ENCODE results near the gene RANBP6.

Gene RANBP6

DNA sequence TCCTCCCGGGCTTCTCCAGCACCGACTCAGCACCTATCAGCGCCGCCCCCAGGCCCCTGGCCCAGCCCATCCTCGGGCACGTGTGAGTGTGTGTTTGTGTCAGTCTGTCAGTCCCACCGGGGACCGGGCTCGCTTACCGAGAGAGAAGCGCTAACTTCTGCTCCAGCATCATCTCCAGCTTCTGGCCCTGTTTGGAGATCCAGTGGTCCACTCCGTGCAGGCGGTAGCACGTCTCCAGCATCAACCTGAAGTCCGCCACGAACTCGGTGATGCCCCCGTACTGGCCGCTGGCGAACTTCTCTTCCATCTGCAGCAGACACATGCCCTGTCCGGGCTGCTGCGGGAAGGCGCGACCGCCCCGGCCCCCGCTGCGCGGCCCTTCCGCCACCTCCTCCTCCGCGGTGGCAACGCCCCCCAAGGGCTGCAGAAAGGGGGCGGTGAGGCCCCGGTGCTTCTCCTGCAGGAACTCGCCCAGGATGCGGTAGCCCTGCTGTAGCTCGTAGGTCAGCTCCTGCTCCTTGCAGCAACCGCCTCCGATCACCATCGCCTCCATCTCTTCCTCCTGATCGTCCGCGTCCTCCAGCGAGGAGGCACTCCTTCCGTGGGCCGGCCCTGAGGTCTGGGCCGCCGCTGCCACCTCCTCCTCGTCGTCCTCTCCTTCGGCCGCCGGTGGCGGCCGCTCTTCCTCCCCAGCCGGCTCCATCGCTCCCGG lies 8.2 kb downstream of the RANBP6 start:
- DNase-seq (ENCODE audit: low read depth): peak; percentile 93

- no peak for DNase-seq (ENCODE audit: low read depth)
Measured at GRCh38 chr9:6006749-6007057, 8.7 kb downstream of the RANBP6 start.

GRCh38 chr9:6000955-6001354 lies 14.5 kb downstream of the RANBP6 start:
- DNase-seq (ENCODE audit: low read depth): no peak

GRCh38 chr9:5999443-6000101 lies 15.9 kb downstream of the RANBP6 start:
- no peak for DNase-seq (ENCODE audit: low read depth)

DNA sequence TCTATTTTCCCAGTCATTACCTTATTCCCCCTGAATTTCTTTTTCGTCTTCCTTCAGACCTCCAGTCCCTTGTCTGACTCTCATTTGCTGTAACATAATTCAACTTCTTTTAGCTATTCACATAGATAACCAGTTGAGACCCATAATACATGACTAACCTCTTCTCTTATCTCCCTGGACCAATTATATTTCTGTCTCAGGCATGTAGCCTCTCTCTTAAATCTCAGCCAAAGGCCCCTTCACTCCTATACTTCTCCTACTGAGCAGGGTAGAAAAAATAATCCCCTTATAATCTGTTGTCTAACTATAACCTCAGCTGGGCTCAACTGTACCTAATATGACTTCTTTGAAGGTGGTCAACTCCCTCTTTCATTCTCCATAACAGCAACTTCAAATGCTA lies 20.9 kb downstream of the RANBP6 start:
- DNase-seq (ENCODE audit: low read depth): no peak

DNA sequence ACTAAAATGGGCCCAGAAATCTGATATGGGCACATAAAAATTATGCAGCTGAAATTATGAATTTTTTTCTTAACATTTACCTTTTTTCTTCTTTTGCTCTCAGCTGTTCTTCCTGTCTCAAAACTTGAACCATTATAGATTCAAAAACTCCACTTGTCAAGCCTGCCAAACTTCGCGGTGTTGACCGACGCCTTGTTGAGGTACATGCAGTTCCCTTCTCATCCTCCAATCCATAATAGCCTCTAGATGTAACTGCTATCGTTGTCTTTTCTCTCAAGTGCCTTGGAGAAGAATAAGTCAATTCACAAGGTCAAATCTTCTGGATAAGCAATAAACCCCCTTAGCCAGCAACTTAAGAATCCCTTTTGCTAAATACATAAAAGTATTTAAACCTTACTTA lies 27.2 kb downstream of the RANBP6 start:
- no peak for DNase-seq (ENCODE audit: low read depth)

- DNase-seq (ENCODE audit: low read depth): no peak
Measured at GRCh38 chr9:5983042-5983441, 32.4 kb downstream of the RANBP6 start.

GRCh38 chr9:5982317-5982716 lies 33.1 kb downstream of the RANBP6 start:
- no peak for DNase-seq (ENCODE audit: low read depth)

- no peak for DNase-seq (ENCODE audit: low read depth)
Measured at GRCh38 chr9:5978523-5978922, 36.9 kb downstream of the RANBP6 start.

DNA sequence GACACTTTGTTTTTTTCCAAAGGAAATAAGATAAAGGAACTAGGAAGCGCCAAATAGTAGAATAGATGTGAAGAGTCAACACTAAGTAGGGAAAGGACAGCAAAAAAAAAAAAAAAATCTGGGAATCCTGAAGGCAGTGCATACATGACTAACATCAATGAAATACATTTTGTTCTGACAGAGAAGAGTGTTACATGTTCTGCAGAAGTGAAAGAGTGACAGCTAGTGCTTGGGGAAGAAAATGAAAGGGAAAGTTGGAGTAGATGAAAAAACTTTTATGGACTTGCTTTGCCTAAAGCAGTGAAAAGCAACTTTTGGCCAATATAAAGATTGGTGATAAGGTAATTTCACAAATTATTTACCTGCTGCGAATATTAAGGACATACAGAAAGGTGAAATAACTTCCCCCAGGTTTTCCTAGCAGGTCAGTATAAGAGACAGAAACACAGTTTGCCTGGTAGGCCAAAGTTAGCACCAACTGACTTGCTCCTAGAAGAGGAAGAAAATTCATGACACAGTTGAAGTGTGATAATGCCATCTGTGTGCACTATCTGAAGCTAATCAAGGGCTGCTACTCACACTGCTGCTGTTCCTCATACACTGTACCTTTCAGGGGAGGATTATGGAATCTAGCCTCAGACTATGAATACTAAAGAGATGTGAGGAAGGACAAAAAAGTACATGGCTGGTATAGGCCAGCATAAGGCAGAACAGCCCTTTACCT lies 38.6 kb downstream of the RANBP6 start:
- no peak for DNase-seq (ENCODE audit: low read depth)

DNA sequence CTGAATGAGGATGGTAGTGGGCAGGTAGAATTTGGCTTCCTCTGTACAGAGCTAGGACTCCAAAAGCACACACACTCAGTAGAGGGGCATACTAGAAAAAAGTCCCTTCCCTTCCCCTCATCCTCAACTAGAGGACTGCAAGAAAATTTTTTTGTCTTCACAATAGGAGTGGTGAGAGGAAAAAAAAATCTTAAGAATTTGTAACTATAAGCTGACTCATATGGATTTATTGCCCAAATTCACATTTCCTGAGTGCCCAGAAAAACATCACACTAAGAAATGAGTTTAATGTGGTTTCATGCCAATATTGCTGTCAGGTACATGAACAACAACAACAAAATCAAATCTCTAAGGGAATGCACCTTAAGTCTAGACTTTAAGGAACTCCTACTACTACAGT lies 43.7 kb downstream of the RANBP6 start:
- no peak for DNase-seq (ENCODE audit: low read depth)

Measured in activated T-helper 9 cell treated with anti-CD3 and anti-CD28 coated beads, Interleukin-2, amount 50 U/mL, for 16 hours (primary cell).